HG03457 (cell line): Measurements from ENCODE around the gene SFXN5.
"Not testable (repeated sequence)": the region's sequence is repeated elsewhere in the genome, so short reads cannot be mapped to it uniquely, and the experiment has no call there.

Experiments
- ATAC-seq: cut with Tn5 transposase; IDR thresholded peaks from one replicate; pipeline ENCODE4 v1.9.1; 2021; ENCODE audit warnings: moderate number of reproducible peaks; ENCODE audit not compliant: unreplicated experiment

The SFXN5 gene

GRCh38 chr2:73101626-73102256, 30.2 kb upstream of the SFXN5 start:
- ATAC-seq, result no peak

- ATAC-seq, result no peak
Observed at GRCh38 chr2:73100956-73101355, 29.4 kb upstream of the SFXN5 start.

- no peak for ATAC-seq
Observed at GRCh38 chr2:73099486-73099885, 28.0 kb upstream of the SFXN5 start.

- no peak for ATAC-seq
Observed at GRCh38 chr2:73095910-73096309, 24.4 kb upstream of the SFXN5 start.

- not testable (repeated sequence) for ATAC-seq
Observed at GRCh38 chr2:73093601-73094218, 22.2 kb upstream of the SFXN5 start.

- ATAC-seq, result no peak
Observed at GRCh38 chr2:73092146-73092783, 20.8 kb upstream of the SFXN5 start.

- ATAC-seq, result no peak
Observed at GRCh38 chr2:73091696-73092095, 20.2 kb upstream of the SFXN5 start.

GRCh38 chr2:73091164-73091563, 19.7 kb upstream of the SFXN5 start:
- no peak for ATAC-seq

- ATAC-seq, result no peak
Observed at GRCh38 chr2:73089270-73090030, 17.9 kb upstream of the SFXN5 start.

GRCh38 chr2:73088703-73089102, 17.2 kb upstream of the SFXN5 start:
- no peak for ATAC-seq

GRCh38 chr2:73088211-73088610, 16.7 kb upstream of the SFXN5 start:
- ATAC-seq, result no peak

GRCh38 chr2:73087311-73087710, 15.8 kb upstream of the SFXN5 start:
- ATAC-seq, result no peak

- ATAC-seq, result peak; percentile 84
Observed at GRCh38 chr2:73085691-73086090, 14.2 kb upstream of the SFXN5 start.

GRCh38 chr2:73084971-73085370, 13.5 kb upstream of the SFXN5 start:
- ATAC-seq, result no peak

- no peak for ATAC-seq
Observed at GRCh38 chr2:73083886-73084800, 12.6 kb upstream of the SFXN5 start.

- ATAC-seq, result no peak
Observed at GRCh38 chr2:73082523-73083410, 11.3 kb upstream of the SFXN5 start.

GRCh38 chr2:73081181-73081671, 9.7 kb upstream of the SFXN5 start:
- ATAC-seq, result no peak

- no peak for ATAC-seq
Observed at GRCh38 chr2:73080321-73081131, 9.0 kb upstream of the SFXN5 start.

GRCh38 chr2:73079636-73080035, 8.1 kb upstream of the SFXN5 start:
- ATAC-seq, result no peak
